Measurements from ENCODE around the gene FNIP1. TPM values are rescaled to one million over a fixed set of nuclear protein-coding genes. Genes with fewer than 3 reads are reported as not detected.
"Not testable (repeated sequence)": the region's sequence is repeated elsewhere in the genome, so short reads cannot be mapped to it uniquely, and the experiment has no call there.

The FNIP1 gene
- total RNA-seq, 4 donors from 2014 or later: 40.7 to 75.0 (median 62.8) TPM

- H3K4me1 ChIP-seq: peaks cover 0 to 41% (median 0%) of the 10 kb centered on the region in 3 donors
- ATAC-seq: no peak
- H3K27me3 ChIP-seq: no peaks in the 10 kb centered on the region
- H3K4me3 ChIP-seq: no peak overlapping the region
- H3K36me3 ChIP-seq: peaks cover 0 to 6% of the 10 kb centered on the region in 2 donors
- no peak for TF ChIP-seq POLR2AphosphoS5 (IDR thresholded peaks at IDR 0.05)
- no peak for TF ChIP-seq EP300 (IDR thresholded peaks at IDR 0.05)
- no peak for TF ChIP-seq CTCF (IDR thresholded peaks at IDR 0.05)
- no peak for TF ChIP-seq POLR2A (IDR thresholded peaks at IDR 0.05)
- 86 to 95% methylated on average over 11 of the region's 11 CpGs for WGBS, 2 donors (ENCODE audit: low coverage in 1 of 2)
- H3K27ac ChIP-seq: no peak overlapping the region
- H3K9me3 ChIP-seq: no peaks in the 10 kb centered on the region
Observed at GRCh38 chr5:131782717-131783116, 14.1 kb downstream of the FNIP1 start.

GRCh38 chr5:131778141-131778540 lies 18.7 kb downstream of the FNIP1 start:
- H3K27ac ChIP-seq, ATAC-seq, H3K36me3 ChIP-seq, H3K4me3 ChIP-seq, H3K9me3 ChIP-seq, H3K27me3 ChIP-seq: not testable (repeated sequence)
- WGBS, 2 donors (ENCODE audit: low coverage in 1 of 2): 86% methylated on average over 1 of the region's 1 CpG; no CpG with 5 or more reads in 1 of the 2 donors
- H3K4me1 ChIP-seq: peaks cover 12 to 52% (median 17%) of the 10 kb centered on the region in 3 donors

GRCh38 chr5:131776450-131776849 lies 20.4 kb downstream of the FNIP1 start:
- H3K4me1 ChIP-seq: peaks cover 19 to 63% (median 24%) of the 10 kb centered on the region in 3 donors
- no peak for TF ChIP-seq EP300 (IDR thresholded peaks at IDR 0.05)
- no peak for TF ChIP-seq POLR2AphosphoS5 (IDR thresholded peaks at IDR 0.05)
- no peak for TF ChIP-seq CTCF (IDR thresholded peaks at IDR 0.05)
- TF ChIP-seq POLR2A (IDR thresholded peaks at IDR 0.05): no peak
- H3K27me3 ChIP-seq: no peaks in the 10 kb centered on the region
- H3K9me3 ChIP-seq: no peaks in the 10 kb centered on the region
- 22 to 63% methylated on average over 1 of the region's 1 CpG for WGBS, 2 donors (ENCODE audit: low coverage in 1 of 2)
- H3K36me3 ChIP-seq: no peaks in the 10 kb centered on the region
- H3K4me3 ChIP-seq: no peak overlapping the region
- no peak overlapping the region for H3K27ac ChIP-seq
- no peak for ATAC-seq

GRCh38 chr5:131774652-131775367 lies 22.0 kb downstream of the FNIP1 start:
- 60 to 86% methylated on average over 4 of the region's 4 CpGs for WGBS, 2 donors (ENCODE audit: low coverage in 1 of 2)
- Histone ChIP-seq H3K36me3 (no peaks in the 10 kb centered on the region), H3K4me1 (peaks cover 19 to 79% (median 24%) of the 10 kb centered on the region in 3 donors), H3K4me3 (no peak overlapping the region), H3K9me3 (no peaks in the 10 kb centered on the region), H3K27me3 (no peaks in the 10 kb centered on the region), H3K27ac (no peak overlapping the region)
- TF ChIP-seq POLR2A (IDR thresholded peaks at IDR 0.05): no peak
- TF ChIP-seq EP300 (IDR thresholded peaks at IDR 0.05): no peak
- no peak for TF ChIP-seq CTCF (IDR thresholded peaks at IDR 0.05)
- TF ChIP-seq POLR2AphosphoS5 (IDR thresholded peaks at IDR 0.05): no peak
- ATAC-seq: no peak

GRCh38 chr5:131773805-131774204 lies 23.0 kb downstream of the FNIP1 start:
- Histone ChIP-seq H3K27me3 (no peaks in the 10 kb centered on the region), H3K4me1 (peaks cover 19 to 85% (median 24%) of the 10 kb centered on the region in 3 donors)

More at GRCh38 chr5:131773805-131774204, 23.0 kb downstream of the FNIP1 start:
- Histone ChIP-seq H3K27ac (no peak overlapping the region), H3K4me3 (no peak overlapping the region), H3K36me3 (no peaks in the 10 kb centered on the region), H3K9me3 (no peaks in the 10 kb centered on the region)
- WGBS, 2 donors (ENCODE audit: low coverage in 1 of 2): 95% methylated on average over 2 of the region's 2 CpGs; no CpG with 5 or more reads in 1 of the 2 donors
- no peak for TF ChIP-seq CTCF (IDR thresholded peaks at IDR 0.05)
- ATAC-seq: no peak
